Loucy (cell line): Measurements from ENCODE around the gene HOXA9.

ENCODE experiments used
- H2AFZ ChIP-seq: fragments of 200-600 bp; sonication (generic); 2 replicates; pipeline ENCODE4 v1.6.0; 2016; ENCODE audit warnings: antibody characterized with exemption, mild to moderate bottlenecking, low read length, moderate library complexity
- H3F3A ChIP-seq: fragments of 200-600 bp; 2 replicates; pipeline ENCODE4 v1.6.0; 2016; ENCODE audit warnings: antibody characterized with exemption, low read depth, mild to moderate bottlenecking
- H3K27me3 ChIP-seq: fragments of 200-600 bp; sonication (generic); 2 replicates; pipeline ENCODE4 v1.6.1; 2014; ENCODE audit warnings: low read length, mild to moderate bottlenecking; ENCODE audit not compliant: insufficient read depth, poor library complexity, severe bottlenecking
- H3K36me3 ChIP-seq: fragments of 200-600 bp; sonication (generic); 2 replicates; pipeline ENCODE4 v1.6.1; 2016; ENCODE audit warnings: low read length; ENCODE audit not compliant: insufficient read depth
- H3K4me1 ChIP-seq: fragments of 200-600 bp; sonication (generic); 2 replicates; pipeline ENCODE4 v1.5.1; 2014; ENCODE audit warnings: low read length, mild to moderate bottlenecking; ENCODE audit not compliant: insufficient read depth, poor library complexity, severe bottlenecking
- H3K4me2 ChIP-seq: fragments of 200-600 bp; sonication (generic); 2 replicates; pipeline ENCODE4 v1.6.0; 2014; ENCODE audit warnings: antibody characterized with exemption, low read length, low read depth, mild to moderate bottlenecking; ENCODE audit not compliant: poor library complexity, severe bottlenecking
- H3K4me3 ChIP-seq: fragments of 200-600 bp; sonication (generic); 2 replicates; pipeline ENCODE4 v1.5.1; 2014; ENCODE audit warnings: low read length, mild to moderate bottlenecking, mixed read lengths; ENCODE audit not compliant: poor library complexity, severe bottlenecking
- H3K79me2 ChIP-seq: fragments of 200-600 bp; sonication (generic); 2 replicates; pipeline ENCODE4 v1.6.1; 2014; ENCODE audit warnings: low read length; ENCODE audit not compliant: insufficient read depth
- H3K9ac ChIP-seq: fragments of 200-600 bp; sonication (generic); 2 replicates; pipeline ENCODE4 v1.6.0; 2014; ENCODE audit warnings: mild to moderate bottlenecking, low read depth, low read length, moderate library complexity; ENCODE audit not compliant: poor library complexity, severe bottlenecking
- H3K9me2 ChIP-seq: fragments of 200-600 bp; sonication (generic); replicated peaks from 2 replicates; pipeline ENCODE4 v1.6.1; 2016; ENCODE audit warnings: low read depth, low read length, mixed read lengths
- H3K9me3 ChIP-seq: fragments of 200-600 bp; sonication (generic); 2 replicates; pipeline ENCODE4 v1.6.1; 2014; ENCODE audit warnings: mild to moderate bottlenecking, antibody characterized with exemption, low read length, low read depth; ENCODE audit not compliant: insufficient read depth
- H4K20me1 ChIP-seq: fragments of 200-600 bp; sonication (generic); 2 replicates; pipeline ENCODE4 v1.6.0; 2014; ENCODE audit warnings: antibody characterized with exemption, low read length, mild to moderate bottlenecking; ENCODE audit not compliant: insufficient read depth, poor library complexity, severe bottlenecking
- CTCF ChIP-seq: fragments of 200-600 bp; sonication (generic); conservative IDR thresholded peaks from 2 replicates; pipeline ENCODE4 v1.5.1; 2014; ENCODE audit warnings: mild to moderate bottlenecking, antibody characterized with exemption, low read length
- EZH2phosphoT487 ChIP-seq: fragments of 200-600 bp; IDR thresholded peaks from 2 replicates; pipeline ENCODE4 v1.6.1; 2018; ENCODE audit warnings: antibody characterized with exemption, mild to moderate bottlenecking, moderate library complexity, borderline replicate concordance

Gene HOXA9

GRCh38 chr7:27149842-27150567 is 15.3 kb downstream of the HOXA9 start:
- TF ChIP-seq EZH2phosphoT487: no peak
- TF ChIP-seq CTCF: 0 out of 2 replicates have a peak, but pooled peaks have one; percentile 7

GRCh38 chr7:27148756-27149641 is 16.3 kb downstream of the HOXA9 start:
- Histone ChIP-seq H3K4me1 (peaks cover 32% of the 10 kb centered on the region), H3K9me3 (no peaks in the 10 kb centered on the region), H4K20me1 (peaks cover 81% of the 10 kb centered on the region), H3K4me3 (peak overlapping the region; percentile 94), H2AFZ (no peak overlapping the region), H3K9ac (peak overlapping the region; percentile 99), H3F3A (no peaks in the 10 kb centered on the region), H3K4me2 (peak overlapping the region; percentile 91), H3K36me3 (peaks cover 58% of the 10 kb centered on the region), H3K9me2 (no peaks in the 10 kb centered on the region), H3K27me3 (peaks cover 35% of the 10 kb centered on the region), H3K79me2 (peaks cover 100% of the 10 kb centered on the region)
- TF ChIP-seq EZH2phosphoT487: no peak
- no peak for TF ChIP-seq CTCF

More at GRCh38 chr7:27149842-27150567, 15.3 kb downstream of the HOXA9 start:
- Histone ChIP-seq H3K36me3 (peaks cover 51% of the 10 kb centered on the region), H3K4me2 (peak overlapping the region; percentile 91), H3K27me3 (peaks cover 35% of the 10 kb centered on the region), H3K79me2 (peaks cover 100% of the 10 kb centered on the region), H3K4me1 (peaks cover 37% of the 10 kb centered on the region), H2AFZ (no peak overlapping the region), H3K9me3 (no peaks in the 10 kb centered on the region), H3K9me2 (no peaks in the 10 kb centered on the region), H3K4me3 (peak overlapping the region; percentile 94), H3K9ac (peak overlapping the region; percentile 99), H3F3A (no peaks in the 10 kb centered on the region), H4K20me1 (peaks cover 71% of the 10 kb centered on the region)

- Histone ChIP-seq H2AFZ (no peak overlapping the region), H3K36me3 (peaks cover 66% of the 10 kb centered on the region), H3K9me3 (no peaks in the 10 kb centered on the region), H3K27me3 (peaks cover 35% of the 10 kb centered on the region), H3K4me3 (peak overlapping the region; percentile 94), H4K20me1 (peaks cover 89% of the 10 kb centered on the region), H3K4me1 (peaks cover 32% of the 10 kb centered on the region), H3F3A (no peaks in the 10 kb centered on the region), H3K4me2 (peak overlapping the region; percentile 91), H3K9me2 (no peaks in the 10 kb centered on the region), H3K79me2 (peaks cover 100% of the 10 kb centered on the region), H3K9ac (peak overlapping the region; percentile 99)
- no peak for TF ChIP-seq CTCF
Observed at GRCh38 chr7:27148031-27148755, 17.1 kb downstream of the HOXA9 start.
